MM.1S (cell line): ENCODE measurements around the gene ZNF416.

Experiments used
- DNase-seq: peaks from one replicate; pipeline ENCODE4 v3.0.0-alpha.2; 2015
- H2AFZ ChIP-seq: fragments of 300-600 bp; sonication (generic); 2 replicates; pipeline ENCODE4 v1.6.0; 2016; ENCODE audit warnings: antibody characterized with exemption, low read length
- H3F3A ChIP-seq: fragments of 300-600 bp; sonication (generic); 2 replicates; pipeline ENCODE4 v1.6.1; 2016; ENCODE audit warnings: mild to moderate bottlenecking, antibody characterized with exemption, low read length, moderate library complexity, mixed read lengths; ENCODE audit not compliant: insufficient read depth
- H3K27ac ChIP-seq: fragments of 300-600 bp; sonication (generic); 2 replicates; pipeline ENCODE4 v1.5.1; 2016; ENCODE audit warnings: mild to moderate bottlenecking, low read length
- H3K27me3 ChIP-seq: fragments of 300-600 bp; sonication (generic); replicated peaks from 2 replicates; pipeline ENCODE4 v1.6.0; 2016; ENCODE audit warnings: low read length; ENCODE audit not compliant: insufficient read depth
- H3K36me3 ChIP-seq: fragments of 300-600 bp; sonication (generic); replicated peaks from 2 replicates; pipeline ENCODE4 v1.6.1; 2016; ENCODE audit warnings: mild to moderate bottlenecking, low read length, mixed read lengths; ENCODE audit not compliant: insufficient read depth
- H3K4me1 ChIP-seq: fragments of 300-600 bp; sonication (generic); 2 replicates; pipeline ENCODE4 v1.6.1; 2016; ENCODE audit warnings: low read length, mixed read lengths
- H3K4me2 ChIP-seq: fragments of 300-600 bp; sonication (generic); 2 replicates; pipeline ENCODE4 v1.6.0; 2016; ENCODE audit warnings: low read depth, low read length
- H3K4me3 ChIP-seq: fragments of 300-600 bp; sonication (generic); 2 replicates; pipeline ENCODE4 v1.5.1; 2016; ENCODE audit warnings: low read length, mixed read lengths
- H3K79me2 ChIP-seq: fragments of 300-600 bp; sonication (generic); 2 replicates; pipeline ENCODE4 v1.6.1; 2016; ENCODE audit warnings: mixed run types, low read length, mixed read lengths
- H3K9ac ChIP-seq: fragments of 300-600 bp; sonication (generic); 2 replicates; pipeline ENCODE4 v1.6.1; 2016; ENCODE audit warnings: low read length, mixed read lengths
- H3K9me2 ChIP-seq: fragments of 300-600 bp; sonication (generic); replicated peaks from 2 replicates; pipeline ENCODE4 v1.6.1; 2016; ENCODE audit warnings: mild to moderate bottlenecking, low read length, mixed read lengths; ENCODE audit not compliant: insufficient read depth
- H3K9me3 ChIP-seq: fragments of 300-600 bp; sonication (generic); replicated peaks from 2 replicates; pipeline ENCODE4 v1.6.1; 2016; ENCODE audit warnings: mild to moderate bottlenecking, low read length, mixed read lengths; ENCODE audit not compliant: insufficient read depth
- H4K20me1 ChIP-seq: fragments of 300-600 bp; sonication (generic); 2 replicates; pipeline ENCODE4 v1.6.1; 2016; ENCODE audit warnings: mild to moderate bottlenecking, low read length, moderate library complexity, mixed read lengths; ENCODE audit not compliant: insufficient read depth
- CTCF ChIP-seq: fragments of 300-600 bp; sonication (generic); IDR thresholded peaks from 2 replicates; pipeline ENCODE4 v1.5.1; 2016; ENCODE audit warnings: antibody characterized with exemption, low read length, mixed read lengths
- EZH2 ChIP-seq: fragments of 300-600 bp; sonication (generic); optimal IDR thresholded peaks from 2 replicates; pipeline ENCODE3; 2017; ENCODE audit warnings: low read depth, mild to moderate bottlenecking, antibody characterized with exemption, low read length, mixed read lengths
- EZH2phosphoT487 ChIP-seq: fragments of 300-600 bp; sonication (generic); IDR thresholded peaks from 2 replicates; pipeline ENCODE4 v1.6.1; 2018; ENCODE audit warnings: antibody characterized with exemption, low read length

ZNF416 gene

DNA sequence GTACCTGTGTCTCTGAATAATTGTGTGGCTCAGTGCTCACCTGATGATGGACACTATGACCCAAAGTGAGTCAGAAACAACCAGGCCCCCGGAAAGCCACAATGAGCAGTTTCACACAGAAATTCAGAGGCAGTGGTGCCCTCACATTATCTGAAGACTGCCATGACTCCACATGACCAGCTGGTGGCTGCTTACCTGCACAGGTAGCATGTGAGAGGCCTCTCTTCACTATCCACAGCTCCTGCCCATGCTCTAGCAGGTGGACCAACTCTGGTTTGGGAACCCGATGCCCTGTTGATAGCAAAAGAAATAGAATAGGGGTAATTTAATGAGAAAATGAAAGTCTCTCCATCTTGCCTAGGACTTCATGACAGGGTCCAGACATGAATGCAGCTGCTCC is 26.3 kb downstream of the ZNF416 start:
- Histone ChIP-seq H3K9me3 (no peaks in the 10 kb centered on the region), H3K9ac (no peak overlapping the region), H3K4me1 (no peaks in the 10 kb centered on the region), H2AFZ (no peak overlapping the region), H3K4me3 (no peak overlapping the region), H3K27ac (no peak overlapping the region), H4K20me1 (no peaks in the 10 kb centered on the region), H3K27me3 (no peaks in the 10 kb centered on the region), H3K9me2 (no peaks in the 10 kb centered on the region), H3F3A (no peaks in the 10 kb centered on the region), H3K79me2 (no peaks in the 10 kb centered on the region), H3K36me3 (peaks cover 28% of the 10 kb centered on the region), H3K4me2 (no peak overlapping the region)
- no peak for DNase-seq
- TF ChIP-seq EZH2 (no peak), CTCF (no peak), EZH2phosphoT487 (no peak)

GRCh38 chr19:57546513-57546912 is 32.2 kb downstream of the ZNF416 start:
- Histone ChIP-seq H3K27me3 (no peaks in the 10 kb centered on the region), H2AFZ (no peak overlapping the region), H3K36me3 (peaks cover 22% of the 10 kb centered on the region), H3K79me2 (no peaks in the 10 kb centered on the region), H3K27ac (no peak overlapping the region), H3K4me2 (no peak overlapping the region), H3K9ac (no peak overlapping the region), H3K9me3 (no peaks in the 10 kb centered on the region), H3K4me3 (no peak overlapping the region), H3K9me2 (no peaks in the 10 kb centered on the region), H3F3A (no peaks in the 10 kb centered on the region), H4K20me1 (no peaks in the 10 kb centered on the region), H3K4me1 (no peaks in the 10 kb centered on the region)
- DNase-seq = no peak
- no peak for TF ChIP-seq CTCF
- no peak for TF ChIP-seq EZH2
- TF ChIP-seq EZH2phosphoT487 = no peak

DNA sequence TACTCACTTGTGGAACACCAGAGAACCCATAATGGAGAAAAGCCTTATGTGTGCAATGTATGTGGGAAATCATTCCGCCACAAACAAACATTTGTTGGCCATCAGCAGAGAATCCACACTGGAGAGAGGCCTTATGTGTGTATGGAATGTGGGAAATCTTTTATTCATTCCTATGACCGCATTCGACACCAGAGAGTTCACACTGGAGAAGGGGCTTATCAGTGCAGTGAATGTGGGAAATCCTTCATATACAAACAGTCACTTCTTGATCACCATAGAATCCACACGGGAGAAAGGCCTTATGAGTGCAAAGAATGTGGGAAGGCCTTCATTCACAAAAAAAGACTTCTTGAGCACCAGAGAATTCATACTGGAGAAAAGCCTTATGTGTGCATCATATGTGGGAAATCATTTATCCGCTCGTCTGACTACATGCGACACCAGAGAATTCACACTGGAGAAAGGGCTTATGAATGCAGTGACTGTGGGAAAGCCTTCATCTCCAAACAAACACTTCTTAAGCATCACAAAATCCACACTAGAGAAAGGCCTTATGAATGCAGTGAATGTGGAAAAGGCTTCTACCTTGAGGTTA is 40.7 kb downstream of the ZNF416 start:
- H3K36me3 ChIP-seq = no peaks in the 10 kb centered on the region

More for the DNA sequence above, 40.7 kb downstream of the ZNF416 start:
- Histone ChIP-seq H3K27me3 (no peaks in the 10 kb centered on the region), H3K4me3 (no peak overlapping the region), H3K9ac (no peak overlapping the region), H2AFZ (no peak overlapping the region), H3K4me1 (no peaks in the 10 kb centered on the region), H3K9me3 (no peaks in the 10 kb centered on the region; the same call in 1 of the 2 replicates), H3K79me2 (no peaks in the 10 kb centered on the region), H3K4me2 (no peak overlapping the region), H3K27ac (no peak overlapping the region), H4K20me1 (no peaks in the 10 kb centered on the region), H3K9me2 (no peaks in the 10 kb centered on the region), H3F3A (no peaks in the 10 kb centered on the region)
- no peak for DNase-seq
- TF ChIP-seq EZH2 = no peak
- TF ChIP-seq CTCF = no peak
- no peak for TF ChIP-seq EZH2phosphoT487
